Skeletal muscle tissue (tissue), 4 donors: ENCODE results near the gene HUNK. TPM values are rescaled to one million over a fixed set of nuclear protein-coding genes. Genes with fewer than 3 reads are reported as not detected.
"Not testable (repeated sequence)": the region's sequence is repeated elsewhere in the genome, so short reads cannot be mapped to it uniquely, and the experiment has no call there.

Experiments used
- H3K27ac ChIP-seq: one replicate; pipeline ENCODE4 v1.7.0; 2013; ENCODE audit warnings: mild to moderate bottlenecking, low read depth, low read length, inconsistent platforms
- H3K27me3 ChIP-seq, 3 donors: one replicate each; pipeline ENCODE4 v1.7.0; 2013; ENCODE audit warnings: low read length in 3 of 3; ENCODE audit not compliant: control insufficient read depth in 3 of 3, insufficient read depth in 3 of 3
- H3K36me3 ChIP-seq, 3 donors: one replicate each; pipeline ENCODE4 v1.7.0; 2013; ENCODE audit warnings: low read length in 3 of 3; ENCODE audit not compliant: control insufficient read depth in 3 of 3, insufficient read depth in 3 of 3
- H3K4me1 ChIP-seq, 3 donors: one replicate each; pipeline ENCODE4 v1.7.0; 2013; ENCODE audit warnings: low read length in 3 of 3, mild to moderate bottlenecking in 3 of 3; ENCODE audit not compliant: control insufficient read depth in 3 of 3, insufficient read depth in 3 of 3
- H3K4me3 ChIP-seq, 3 donors: one replicate each; pipeline ENCODE4 v1.7.0; 2013; ENCODE audit warnings: low read length in 3 of 3
- H3K9ac ChIP-seq, 3 donors: one replicate each; pipeline ENCODE4 v1.7.0; 2013; ENCODE audit warnings: low read length in 3 of 3, mild to moderate bottlenecking in 3 of 3, moderate library complexity in 2 of 3, low read depth in 1 of 3
- H3K9me3 ChIP-seq, 3 donors: one replicate each; pipeline ENCODE4 v1.7.0; 2013; ENCODE audit warnings: low read length in 3 of 3; ENCODE audit not compliant: control insufficient read depth in 3 of 3
- total RNA-seq: library from RNA; depleted of rRNA; stranded (reverse); fragments of >200 nt; gene quantifications from one replicate; pipeline ENCODE4 v1.2.3, GENCODE V29; 2014
- donor health status: Osteomylitis.

Gene HUNK
- total RNA-seq, 1 donor from 2014 or later = 3.1 TPM

DNA sequence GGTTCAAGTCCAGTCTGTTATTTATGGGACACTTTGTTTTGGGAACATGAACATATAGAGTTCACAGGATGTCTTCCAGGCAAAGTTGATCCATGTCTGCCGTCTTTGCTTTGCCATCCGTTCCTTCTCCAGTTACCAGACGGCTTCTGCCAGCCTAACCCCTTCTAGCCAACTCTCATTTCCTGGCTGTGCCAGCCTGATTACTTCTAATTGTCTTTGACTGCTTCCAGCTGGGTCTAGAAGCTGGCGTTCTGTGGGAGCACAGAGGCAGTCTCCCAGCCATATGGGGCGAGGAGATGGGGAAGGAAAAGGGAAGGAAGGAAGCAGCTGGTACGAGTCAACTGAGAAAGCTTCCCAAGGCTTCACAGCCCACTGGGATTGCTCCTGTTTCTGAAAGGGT lies 3.1 kb upstream of the HUNK start:
- H3K36me3 ChIP-seq = no peaks in the 10 kb centered on the region
- peaks cover 24 to 35% (median 28%) of the 10 kb centered on the region in 3 donors for H3K27me3 ChIP-seq
- H3K9me3 ChIP-seq = no peaks in the 10 kb centered on the region
- no peak overlapping the region for H3K4me3 ChIP-seq
- H3K9ac ChIP-seq = no peak overlapping the region
- peaks cover 3 to 12% (median 9%) of the 10 kb centered on the region in 3 donors for H3K4me1 ChIP-seq
- H3K27ac ChIP-seq = no peak overlapping the region

DNA sequence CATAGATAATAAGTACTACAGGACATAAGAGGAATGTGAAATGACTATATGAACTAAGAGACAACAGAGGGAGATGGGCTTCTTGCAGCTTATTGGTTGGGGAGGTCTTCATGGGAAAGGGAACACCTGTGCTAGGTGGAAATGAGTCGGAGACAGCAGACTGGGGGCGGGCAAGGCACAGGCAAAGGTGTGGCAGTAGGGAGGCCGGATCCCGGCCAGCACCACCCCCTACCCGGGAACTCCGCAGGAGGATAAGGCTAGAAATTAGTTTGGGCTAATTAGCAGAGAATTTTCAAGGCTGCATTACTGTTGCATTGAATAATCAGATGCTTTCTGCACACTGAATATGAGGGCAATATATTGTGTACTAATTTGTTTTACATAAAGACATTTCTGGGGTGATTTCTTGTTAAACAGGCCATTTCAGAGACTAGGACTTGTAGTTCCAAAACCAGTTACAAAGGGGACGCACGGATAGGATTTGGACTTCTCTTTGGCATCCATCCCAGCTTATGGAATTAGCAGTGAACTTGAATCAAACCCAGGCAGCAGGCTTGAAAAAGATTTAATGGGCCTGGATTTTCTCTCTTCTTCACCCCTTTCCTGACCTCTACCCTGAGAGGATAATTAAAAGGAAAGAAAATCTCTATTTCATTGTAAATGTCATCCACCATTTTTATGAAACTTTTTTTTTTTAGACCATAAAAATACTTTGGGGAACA lies 2.2 kb upstream of the HUNK start:
- Histone ChIP-seq H3K27me3 (peaks cover 27 to 44% (median 37%) of the 10 kb centered on the region in 3 donors), H3K27ac (no peak overlapping the region), H3K4me3 (no peak overlapping the region), H3K36me3 (no peaks in the 10 kb centered on the region), H3K9me3 (no peaks in the 10 kb centered on the region), H3K4me1 (peaks cover 8 to 16% (median 14%) of the 10 kb centered on the region in 3 donors), H3K9ac (no peak overlapping the region)

DNA sequence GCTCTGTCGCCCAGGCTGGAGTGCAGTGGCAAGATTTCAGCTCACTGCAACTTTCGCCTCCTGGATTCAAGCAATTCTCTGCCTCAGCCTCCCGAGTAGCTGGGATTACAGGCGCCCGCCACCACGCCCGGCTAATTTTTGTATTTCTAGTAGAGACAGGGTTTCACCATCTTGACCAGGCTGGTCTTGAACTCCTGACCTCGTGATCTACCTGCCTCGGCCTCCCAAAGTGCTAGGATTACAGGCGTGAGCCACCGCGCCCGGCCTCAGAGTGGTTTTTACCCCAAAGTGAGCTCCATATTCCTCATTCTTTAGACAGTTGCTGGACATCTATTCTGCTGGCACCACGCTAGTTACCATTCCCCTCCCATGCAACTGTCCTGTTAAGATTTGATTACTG lies 1.4 kb upstream of the HUNK start:
- not testable (repeated sequence) for H3K27ac ChIP-seq, H3K4me3 ChIP-seq, H3K9ac ChIP-seq, H3K36me3 ChIP-seq, H3K9me3 ChIP-seq
- H3K27me3 ChIP-seq = peaks cover 30 to 51% (median 38%) of the 10 kb centered on the region in 3 donors
- peaks cover 5 to 14% (median 13%) of the 10 kb centered on the region in 3 donors for H3K4me1 ChIP-seq

DNA sequence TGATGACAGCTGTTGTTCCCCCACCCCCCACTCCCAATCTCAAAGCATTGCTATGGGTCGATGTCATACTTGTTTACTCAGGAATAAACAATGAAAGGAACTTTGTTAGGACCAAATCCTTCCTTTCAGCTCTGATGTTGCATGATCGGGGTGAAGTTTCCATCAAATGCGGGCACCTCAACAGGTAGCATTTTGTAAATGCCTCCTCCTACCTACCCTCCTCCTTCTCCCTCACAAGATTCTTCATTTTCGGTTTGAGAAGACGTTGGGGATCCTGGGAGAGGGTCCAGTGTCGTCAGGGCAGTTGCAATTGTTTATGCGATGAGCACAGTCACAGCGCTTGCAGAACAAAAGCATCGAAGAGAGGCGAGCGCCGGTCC lies 758 bp upstream of the HUNK start:
- H3K27ac ChIP-seq = no peak overlapping the region

DNA sequence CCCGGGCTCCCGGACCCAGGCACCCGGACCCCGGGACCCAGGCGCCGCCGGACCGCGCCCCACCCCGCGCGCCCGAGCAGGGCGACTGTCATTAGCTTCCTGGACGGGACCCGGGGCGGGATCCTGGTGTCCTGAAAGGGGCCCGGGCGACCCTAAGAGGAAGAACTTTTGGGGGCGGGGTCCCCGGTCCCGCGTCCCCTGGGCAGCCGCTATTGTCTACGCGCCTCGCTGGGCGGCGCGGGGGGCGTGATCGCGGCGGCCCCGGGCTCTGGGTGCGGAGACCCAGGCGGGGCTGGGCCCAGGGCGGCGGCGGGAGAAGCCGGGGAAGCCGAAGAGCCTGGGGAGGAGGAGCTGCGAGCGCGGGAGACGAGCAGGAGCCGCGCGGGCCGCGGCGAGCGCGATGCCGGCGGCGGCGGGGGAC lies 465 bp downstream of the HUNK start:
- Histone ChIP-seq H3K4me1 (peaks cover 5 to 14% (median 12%) of the 10 kb centered on the region in 3 donors), H3K27me3 (peaks cover 30 to 51% (median 38%) of the 10 kb centered on the region in 3 donors), H3K27ac (no peak overlapping the region), H3K9me3 (no peaks in the 10 kb centered on the region), H3K9ac (peak overlapping the region in 1 of 3 donors; percentile 16), H3K4me3 (peak overlapping the region in 2 of 3 donors; percentile 49 to 58), H3K36me3 (no peaks in the 10 kb centered on the region)

More for the DNA sequence above, 758 bp upstream of the HUNK start:
- Histone ChIP-seq H3K9ac (no peak overlapping the region), H3K27me3 (peaks cover 30 to 51% (median 38%) of the 10 kb centered on the region in 3 donors), H3K9me3 (no peaks in the 10 kb centered on the region), H3K36me3 (no peaks in the 10 kb centered on the region), H3K4me1 (peaks cover 5 to 14% (median 12%) of the 10 kb centered on the region in 3 donors), H3K4me3 (peak overlapping the region; percentile 38 to 54 (median 49))

DNA sequence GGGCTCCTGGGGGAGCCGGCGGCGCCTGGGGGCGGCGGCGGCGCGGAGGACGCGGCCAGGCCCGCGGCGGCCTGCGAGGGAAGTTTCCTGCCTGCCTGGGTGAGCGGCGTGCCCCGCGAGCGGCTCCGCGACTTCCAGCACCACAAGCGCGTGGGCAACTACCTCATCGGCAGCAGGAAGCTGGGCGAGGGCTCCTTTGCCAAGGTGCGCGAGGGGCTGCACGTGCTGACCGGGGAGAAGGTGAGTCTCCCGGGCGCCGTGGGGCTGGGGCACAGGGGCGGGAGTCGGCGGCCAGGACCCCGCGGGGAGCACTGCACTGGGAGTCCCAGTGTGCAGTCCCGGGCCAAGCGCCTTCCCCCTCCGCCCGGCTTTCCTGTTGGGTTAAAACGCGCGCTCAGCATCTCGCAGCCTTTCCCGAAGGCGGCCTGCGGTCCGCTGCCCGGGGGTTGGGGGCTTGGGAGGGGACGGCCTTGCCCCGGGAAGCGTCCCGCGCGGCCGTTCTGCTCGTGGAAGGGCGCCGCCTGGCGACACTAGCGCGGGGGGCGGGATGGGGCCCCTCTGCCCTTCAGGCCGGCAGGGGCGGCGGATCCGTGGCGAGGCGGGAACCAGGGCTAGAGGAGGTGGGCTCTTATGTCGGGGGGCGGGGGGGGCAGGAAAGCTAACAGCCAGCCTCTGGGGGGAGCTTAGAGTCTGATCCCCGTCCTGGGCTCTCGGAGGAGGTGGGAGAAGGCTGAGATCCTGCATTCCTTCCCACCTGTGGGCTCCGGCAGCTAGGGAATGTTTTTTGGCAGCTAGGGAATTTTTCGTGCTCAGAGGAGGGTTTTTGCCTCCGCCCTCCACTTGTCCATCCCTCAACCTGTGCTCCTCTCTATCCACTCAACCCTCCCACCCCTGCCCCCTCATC lies 1.1 kb downstream of the HUNK start:
- Histone ChIP-seq H3K27me3 (peaks cover 30 to 51% (median 38%) of the 10 kb centered on the region in 3 donors), H3K9me3 (no peaks in the 10 kb centered on the region), H3K27ac (no peak overlapping the region), H3K4me1 (peaks cover 9 to 18% (median 12%) of the 10 kb centered on the region in 3 donors), H3K4me3 (peak overlapping the region; percentile 43 to 60 (median 58)), H3K36me3 (no peaks in the 10 kb centered on the region), H3K9ac (peak overlapping the region in 1 of 3 donors; percentile 57)

DNA sequence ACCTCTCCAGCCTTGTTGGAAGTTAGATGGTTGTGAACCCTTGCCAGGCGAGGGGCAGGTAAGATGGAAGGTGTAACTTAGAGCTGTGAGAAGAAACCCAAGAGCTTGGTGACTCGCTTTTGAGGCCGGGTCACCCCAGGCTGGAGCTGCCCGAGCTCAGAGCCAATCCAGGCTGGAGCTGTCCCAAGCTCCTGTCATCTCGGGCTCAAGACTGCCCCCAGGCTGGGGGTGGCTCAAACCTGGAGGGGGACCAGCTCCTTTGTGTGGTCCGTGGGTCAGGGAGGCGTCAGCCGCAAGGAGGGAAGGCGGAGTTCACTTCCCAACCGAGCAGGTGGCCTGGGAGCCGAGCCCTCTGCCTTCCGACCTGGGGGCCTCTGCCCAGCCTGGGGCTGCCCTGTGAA lies 2.0 kb downstream of the HUNK start:
- Histone ChIP-seq H3K9me3 (no peaks in the 10 kb centered on the region), H3K4me1 (peaks cover 17 to 27% (median 19%) of the 10 kb centered on the region in 3 donors), H3K36me3 (no peaks in the 10 kb centered on the region), H3K27me3 (peaks cover 25 to 49% (median 32%) of the 10 kb centered on the region in 3 donors), H3K9ac (peak overlapping the region in 1 of 3 donors; percentile 8), H3K4me3 (peak overlapping the region in 1 of 3 donors; percentile 43), H3K27ac (no peak overlapping the region)

DNA sequence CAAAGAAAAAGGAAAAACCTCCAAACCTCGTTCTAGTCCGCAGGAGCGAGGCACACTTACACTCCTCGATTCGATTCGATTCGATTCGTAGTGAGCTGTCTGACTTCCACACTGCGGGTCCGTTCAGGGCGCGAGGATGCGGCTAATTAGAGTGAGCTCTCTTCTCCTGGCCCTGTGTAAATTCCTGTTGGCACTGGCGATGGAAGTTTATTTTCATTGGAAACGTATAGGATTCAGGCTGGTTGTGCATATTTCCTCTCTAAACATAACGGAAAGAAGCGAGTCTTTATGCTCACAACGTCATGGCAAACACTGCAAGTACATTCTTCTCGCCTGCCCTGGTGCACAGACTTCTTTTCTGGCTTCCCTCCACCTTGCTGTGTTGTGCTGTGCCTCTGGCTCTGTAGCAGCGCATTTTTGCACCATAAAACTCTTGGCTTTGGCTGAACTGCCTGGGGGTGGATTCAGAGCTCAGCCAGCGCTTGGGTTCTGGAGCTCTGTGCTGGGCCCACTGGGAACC lies 2.7 kb downstream of the HUNK start:
- Histone ChIP-seq H3K9me3 (no peaks in the 10 kb centered on the region), H3K4me1 (peaks cover 23 to 32% (median 27%) of the 10 kb centered on the region in 3 donors), H3K36me3 (no peaks in the 10 kb centered on the region), H3K27ac (no peak overlapping the region), H3K9ac (no peak overlapping the region), H3K27me3 (peaks cover 23 to 49% (median 28%) of the 10 kb centered on the region in 3 donors), H3K4me3 (peak overlapping the region in 1 of 3 donors; percentile 43)

DNA sequence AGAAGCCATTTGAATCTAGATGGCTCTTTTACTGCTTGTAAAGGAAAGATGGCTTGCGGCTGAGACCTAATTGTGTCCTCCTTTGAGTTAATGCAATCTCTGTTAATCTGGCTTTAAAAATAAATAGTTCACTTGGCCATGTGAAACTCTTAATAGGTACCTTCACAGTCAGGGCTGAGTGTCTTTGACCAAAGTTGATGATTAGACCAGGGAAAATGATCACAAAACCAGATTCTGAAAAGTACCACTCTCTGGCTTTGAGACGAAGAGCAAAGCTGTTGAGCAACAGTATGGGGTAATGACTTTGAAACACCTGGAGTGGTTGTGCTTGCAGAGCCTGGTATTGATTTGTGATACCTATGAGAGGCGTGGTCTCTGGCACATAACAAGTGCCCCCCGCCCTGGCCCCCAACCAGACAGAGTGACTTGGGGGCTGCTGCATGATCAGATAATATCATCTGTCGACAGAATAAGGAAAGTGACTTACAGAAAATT lies 4.7 kb downstream of the HUNK start:
- H3K27me3 ChIP-seq = peaks cover 16 to 49% (median 25%) of the 10 kb centered on the region in 3 donors
- H3K27ac ChIP-seq = no peak overlapping the region
- no peak overlapping the region for H3K4me3 ChIP-seq
- H3K36me3 ChIP-seq = no peaks in the 10 kb centered on the region
- H3K9ac ChIP-seq = no peak overlapping the region
- peaks cover 23 to 27% (median 27%) of the 10 kb centered on the region in 3 donors for H3K4me1 ChIP-seq
- H3K9me3 ChIP-seq = no peaks in the 10 kb centered on the region
